AG04449 (cell line): ENCODE results near the gene TMCO4.

Experiments used
- CTCF ChIA-PET: fragments of 350-600 bp; formaldehyde crosslinking; extraction: SDS; loops from one replicate; lab custom pipeline; 2021; ENCODE audit warnings: antibody characterized with exemption; lab: Yijun Ruan, JAX
- POLR2A ChIA-PET: fragments of 400-600, 350-600 bp; formaldehyde crosslinking; extraction: SDS; loops from one replicate; lab custom pipeline; 2020; ENCODE audit warnings: antibody characterized with exemption, inconsistent platforms; lab: Yijun Ruan, JAX
- DNase-seq: peaks from one replicate; pipeline ENCODE4 v3.0.0-alpha.2; 2010; ENCODE audit warnings: low read depth, low spot score
- H3K4me3 ChIP-seq: 2 replicates; pipeline ENCODE4 v1.5.1; 2011; ENCODE audit warnings: low read depth, mild to moderate bottlenecking, control low read depth, low read length
- CTCF ChIP-seq: IDR thresholded peaks from one replicate; pipeline ENCODE4 v1.5.1; 2011; ENCODE audit warnings: mild to moderate bottlenecking, moderate library complexity, low read length, control low read depth, inconsistent platforms; ENCODE audit not compliant: insufficient read depth; ENCODE audit errors: missing control alignments

The TMCO4 gene

GRCh38 chr1:19814681-19815503, 15.2 kb upstream of the TMCO4 start, which contains the start of gene RNF186:
Gene RNF186, minus strand, starts transcription at chr1:19815283. Its CDS starts 182 bp downstream, at chr1:19815101.
- no peak for TF ChIP-seq CTCF
- DNase-seq = no peak
- no peak within 1 kb of the TSS for H3K4me3 ChIP-seq
- POLR2A ChIA-PET = no interaction called here
- CTCF ChIA-PET = interaction anchor here (1.2 to 1.7 kb wide), 2 partner anchors 9 to 111 kb away, joined by 4 to 7 read pairs; no protein-coding TSS in a partner anchor

- POLR2A ChIA-PET = no interaction called here
- no peak for TF ChIP-seq CTCF
- DNase-seq = no peak
- H3K4me3 ChIP-seq = no peak overlapping the region
- CTCF ChIA-PET = interaction anchor here (0.7 to 6.0 kb wide), 7 partner anchors 10 to 152 kb away, joined by 3 to 64 read pairs (median 7); no protein-coding TSS in a partner anchor
These were observed 14.5 kb upstream of the TMCO4 start for GRCh38 chr1:19814244-19814661.

- TF ChIP-seq CTCF = no peak
- no peak for DNase-seq
- no peak overlapping the region for H3K4me3 ChIP-seq
- ChIA-PET CTCF (interaction anchor here (0.7 to 6.0 kb wide), 9 partner anchors 10 to 152 kb away, joined by 3 to 64 read pairs (median 6); no protein-coding TSS in a partner anchor), POLR2A (no interaction called here)
These were observed 13.9 kb upstream of the TMCO4 start for GRCh38 chr1:19813643-19813960.

GRCh38 chr1:19812875-19813642, 13.3 kb upstream of the TMCO4 start:
- no peak for TF ChIP-seq CTCF
- no peak overlapping the region for H3K4me3 ChIP-seq
- CTCF ChIA-PET = interaction anchor here (1.0 to 6.0 kb wide), 10 partner anchors 11 to 152 kb away, joined by 3 to 64 read pairs (median 6); no protein-coding TSS in a partner anchor
- POLR2A ChIA-PET = no interaction called here
- DNase-seq = no peak

- H3K4me3 ChIP-seq = no peak overlapping the region
- ChIA-PET CTCF (interaction anchor here (0.5 to 6.0 kb wide), 30 partner anchors 9 to 150 kb away, joined by 3 to 64 read pairs (median 4); partner anchors contain the start of gene OTUD3), POLR2A (no interaction called here)
- TF ChIP-seq CTCF = peak; percentile 67
- DNase-seq = no peak
These were observed 11.6 kb upstream of the TMCO4 start for GRCh38 chr1:19811206-19811851.
